A549 (cell line): Measurements from ENCODE around the gene KRTAP17-1. TPM values are rescaled to one million over a fixed set of nuclear protein-coding genes. Genes with fewer than 3 reads are reported as not detected.
"Not testable (repeated sequence)": the region's sequence is repeated elsewhere in the genome, so short reads cannot be mapped to it uniquely, and the experiment has no call there.

Experiments
- ATAC-seq, 2 experiments: fragments of 200-7000 bp in 1 of 2; fragments of >200 bp in 1 of 2; cut with Nextera tagmentation in 1 of 2; cut with Tn5 transposase in 1 of 2; 3 replicates each; pipeline versions ENCODE4 v1.8.0 to v1.9.1; 2018 to 2020; ENCODE audit warnings: mild to moderate bottlenecking in 1 of 2, moderate library complexity in 1 of 2
- CTCF ChIA-PET: fragments of 300-600 bp; sonication (Branson Sonifier 250); formaldehyde crosslinking; extraction: SDS; loops from one replicate; lab custom pipeline; 2021; ENCODE audit warnings: antibody characterized with exemption, inconsistent platforms; lab: Yijun Ruan, JAX
- POLR2A ChIA-PET: fragments of 350-600 bp; formaldehyde crosslinking; extraction: SDS; loops from one replicate; lab custom pipeline; 2021; ENCODE audit warnings: antibody characterized with exemption, inconsistent platforms; lab: Yijun Ruan, JAX
- DNase-seq, 2 experiments: peaks; one replicate each; pipeline versions ENCODE4 v3.0.0 to v3.0.0-alpha.2; 2011 to 2016; ENCODE audit warnings: low read depth in 1 of 2, low spot score in 1 of 2
- FAIRE-seq: peaks from 2 replicates; lab custom pipeline; 2011; peaks lifted over from hg19 to GRCh38; lab: Jason Lieb, UNC
- H3K27ac ChIP-seq, 2 experiments: fragments of >200 bp; sonication (Bioruptor Twin); formaldehyde crosslinking; 3 replicates each; pipeline ENCODE4 v1.5.1; 2016 to 2017
- H3K4me1 ChIP-seq: fragments of >200 bp; sonication (Bioruptor Twin); formaldehyde crosslinking; 3 replicates; pipeline ENCODE4 v1.6.1; 2016
- H3K4me2 ChIP-seq: fragments of >200 bp; sonication (Bioruptor Twin); formaldehyde crosslinking; 3 replicates; pipeline ENCODE4 v1.6.1; 2016
- H3K4me3 ChIP-seq: fragments of >200 bp; sonication (Bioruptor Twin); formaldehyde crosslinking; 3 replicates; pipeline ENCODE4 v1.5.1; 2016
- H3K9me3 ChIP-seq: fragments of >200 bp; sonication (Bioruptor Twin); formaldehyde crosslinking; 3 replicates; pipeline ENCODE4 v1.6.1; 2016
- BHLHE40 ChIP-seq: IDR thresholded peaks from 2 replicates; pipeline ENCODE4 v1.6.1; 2012; ENCODE audit warnings: low read depth, low read length, inconsistent platforms
- CBX8 ChIP-seq: fragments of 200-600 bp; sonication (generic); IDR thresholded peaks from 2 replicates; pipeline ENCODE4 v1.6.1; 2016
- CEBPB ChIP-seq, 2 experiments: fragments of >200 bp in 1 of 2; sonication (Bioruptor Twin) in 1 of 2; formaldehyde crosslinking in 1 of 2; IDR thresholded peaks; 2 replicates each; pipeline ENCODE4 v1.6.1; 2012 to 2016
- CHD4 ChIP-seq: fragments of 200-600 bp; sonication (generic); IDR thresholded peaks from 2 replicates; pipeline ENCODE4 v1.6.1; 2016; ENCODE audit warnings: antibody characterized with exemption, mild to moderate bottlenecking, borderline replicate concordance
- CTCF ChIP-seq: fragments of >200 bp; sonication (Bioruptor Twin); formaldehyde crosslinking; IDR thresholded peaks from 3 replicates; pipeline ENCODE4 v1.5.1; 2016
- EHF ChIP-seq: fragments of 250-450 bp; sonication (Bioruptor Pico); IDR thresholded peaks from 2 replicates; pipeline ENCODE4 v1.5.0; 2020; ENCODE audit warnings: mild to moderate bottlenecking
- EHMT2 ChIP-seq: fragments of 200-600 bp; sonication (generic); IDR thresholded peaks from 2 replicates; pipeline ENCODE4 v1.6.1; 2016; ENCODE audit warnings: antibody characterized with exemption, low read depth, mild to moderate bottlenecking, moderate library complexity
- EP300 ChIP-seq, 2 experiments: fragments of >200 bp; sonication (Bioruptor Twin); formaldehyde crosslinking; IDR thresholded peaks; 2 replicates in 1 of 2; 3 replicates in 1 of 2; pipeline ENCODE4 v1.6.1; 2016 to 2017
- ESRRA ChIP-seq: fragments of 150-350 bp; IDR thresholded peaks from 2 replicates; pipeline ENCODE4 v1.6.1; 2014; ENCODE audit warnings: mild to moderate bottlenecking, low read length, borderline replicate concordance
- FOSL2 ChIP-seq, 2 experiments: fragments of 450-650 bp in 1 of 2; fragments of >200 bp in 1 of 2; sonication (Bioruptor Twin) in 1 of 2; formaldehyde crosslinking; IDR thresholded peaks; 2 replicates each; pipeline versions ENCODE4 v1.5.0 to v1.6.1; 2016 to 2020; ENCODE audit warnings: mild to moderate bottlenecking in 1 of 2, moderate library complexity in 1 of 2
- FOXS1 ChIP-seq: fragments of 250-450 bp; sonication (Bioruptor Pico); IDR thresholded peaks from 2 replicates; pipeline ENCODE4 v1.5.0; 2020; ENCODE audit warnings: mild to moderate bottlenecking, moderate library complexity
- GATA3 ChIP-seq: IDR thresholded peaks from 2 replicates; pipeline ENCODE4 v1.6.1; 2012; ENCODE audit warnings: borderline replicate concordance
- HEYL ChIP-seq: fragments of 250-450 bp; sonication (Bioruptor Pico); IDR thresholded peaks from 2 replicates; pipeline ENCODE4 v1.8.0; 2021; ENCODE audit warnings: mild to moderate bottlenecking, moderate library complexity
- HMGXB4 ChIP-seq: fragments of 250-450 bp; sonication (Bioruptor Pico); IDR thresholded peaks from 2 replicates; pipeline ENCODE4 v1.5.0; 2021; ENCODE audit warnings: mild to moderate bottlenecking, moderate library complexity, borderline replicate concordance
- HOXB13 ChIP-seq: fragments of 250-450 bp; sonication (Bioruptor Pico); IDR thresholded peaks from 2 replicates; pipeline ENCODE4 v1.5.0; 2020; ENCODE audit warnings: low read depth, mild to moderate bottlenecking, moderate library complexity
- HOXB5 ChIP-seq: fragments of 250-450 bp; sonication (Bioruptor Pico); IDR thresholded peaks from 2 replicates; pipeline ENCODE4 v1.5.0; 2020; ENCODE audit warnings: mild to moderate bottlenecking, moderate library complexity
- JUN ChIP-seq, 2 experiments: fragments of >200 bp; sonication (Bioruptor Twin); formaldehyde crosslinking; IDR thresholded peaks; 2 replicates in 1 of 2; 3 replicates in 1 of 2; pipeline ENCODE4 v1.6.1; 2016 to 2017
- KDM1A ChIP-seq: fragments of 200-600 bp; sonication (generic); IDR thresholded peaks from 2 replicates; pipeline ENCODE4 v1.6.1; 2016; ENCODE audit warnings: low read depth, mild to moderate bottlenecking
- MAFK ChIP-seq: fragments of 450-650 bp; IDR thresholded peaks from 2 replicates; pipeline ENCODE4 v1.6.1; 2014; ENCODE audit not compliant: partially characterized antibody
- MAX ChIP-seq: IDR thresholded peaks from 2 replicates; pipeline ENCODE4 v1.6.1; 2012
- MYC ChIP-seq: IDR thresholded peaks from 2 replicates; pipeline ENCODE4 v1.6.1; 2012; ENCODE audit warnings: mild to moderate bottlenecking, inconsistent platforms, low read length, improper control_type of control experiment, borderline replicate concordance
- POLR2AphosphoS2 ChIP-seq: conservative IDR thresholded peaks from 2 replicates; pipeline ENCODE4 v1.6.1; 2012; ENCODE audit warnings: low read length, improper control_type of control experiment, inconsistent platforms
- RAD21 ChIP-seq, 2 experiments: fragments of >200 bp in 1 of 2; sonication (Bioruptor Twin) in 1 of 2; formaldehyde crosslinking in 1 of 2; IDR thresholded peaks in 1 of 2; conservative IDR thresholded peaks in 1 of 2; 2 replicates in 1 of 2; 3 replicates in 1 of 2; pipeline ENCODE4 v1.6.1; 2012 to 2018; ENCODE audit warnings: inconsistent platforms in 1 of 2
- RCOR1 ChIP-seq: fragments of 150-350 bp; IDR thresholded peaks from 2 replicates; pipeline ENCODE4 v1.6.1; 2014; ENCODE audit warnings: antibody characterized with exemption, low read length, low read depth
- RNF2 ChIP-seq: fragments of 200-600 bp; sonication (generic); IDR thresholded peaks from 2 replicates; pipeline ENCODE4 v1.6.1; 2016; ENCODE audit warnings: low read depth, mild to moderate bottlenecking, antibody characterized with exemption, moderate library complexity, borderline replicate concordance
- SMC3 ChIP-seq: fragments of >200 bp; sonication (Bioruptor Twin); formaldehyde crosslinking; IDR thresholded peaks from 3 replicates; pipeline ENCODE4 v1.6.1; 2018; ENCODE audit warnings: inconsistent platforms
- TFCP2L1 ChIP-seq: fragments of 250-450 bp; sonication (Bioruptor Pico); IDR thresholded peaks from 2 replicates; pipeline ENCODE4 v1.5.0; 2021; ENCODE audit warnings: mild to moderate bottlenecking
- USF2 ChIP-seq: fragments of 450-650 bp; IDR thresholded peaks from 2 replicates; pipeline ENCODE4 v1.6.1; 2014; ENCODE audit warnings: antibody characterized with exemption
- ZNF302 ChIP-seq: fragments of 250-450 bp; sonication (Bioruptor Pico); IDR thresholded peaks from 2 replicates; pipeline ENCODE4 v1.9.0; 2021; ENCODE audit warnings: inconsistent platforms, mild to moderate bottlenecking, moderate library complexity
- ZSCAN20 ChIP-seq: fragments of 250-450 bp; sonication (Bioruptor Pico); IDR thresholded peaks from 2 replicates; pipeline ENCODE4 v1.8.0; 2022; ENCODE audit warnings: mild to moderate bottlenecking, moderate library complexity
- WGBS: methylation state at CpG from one replicate; pipeline ENCODE4 v1.1.6; 2017; ENCODE audit errors: missing lambda C conversion rate; 5-methylcytosine and 5-hydroxymethylcytosine counted together
- polyA plus RNA-seq, 4 experiments: library from polyadenylated mRNA; depleted of rRNA in 3 of 4; stranded (reverse); fragments of >200 nt; fragmentation: RNase III in 1 of 4; extraction: RNeasy Plus Mini Kit Qiagen cat#74134 plus additional on column Dnase treatment in 1 of 4; gene quantifications; 2 replicates in 3 of 4; 3 replicates in 1 of 4; pipeline ENCODE4 v1.2.3, GENCODE V29; 2011 to 2017

Gene KRTAP17-1
- polyA plus RNA-seq, 2 of the 4 experiments (the other 2 are of a cell fraction) = not detected

GRCh38 chr17:41271858-41272257 lies 43.7 kb downstream of the KRTAP17-1 start:
- FAIRE-seq (peak; percentile 49), DNase-seq (no peak), ATAC-seq (no peak)
- TF ChIP-seq ESRRA (no peak), MAX (no peak), HEYL (CRISPR knock-in tag) (no peak), BHLHE40 (no peak), FOSL2 (IDR thresholded peaks at IDR 0.05) (no peak), FOSL2 (CRISPR knock-in tag; IDR thresholded peaks at IDR 0.05) (no peak), USF2 (no peak), EHMT2 (no peak), RNF2 (no peak), CEBPB (IDR thresholded peaks at IDR 0.05) (no peak), EHF (CRISPR knock-in tag) (no peak), GATA3 (no peak), FOXS1 (CRISPR knock-in tag) (no peak), SMC3 (no peak), HOXB13 (CRISPR knock-in tag) (no peak), HOXB5 (CRISPR knock-in tag) (no peak), ZNF302 (no peak), EP300 (IDR thresholded peaks at IDR 0.05) (no peak), HMGXB4 (CRISPR knock-in tag) (no peak)
- H3K27ac ChIP-seq = no peak overlapping the region
- H3K4me1 ChIP-seq = no peaks in the 10 kb centered on the region
- POLR2A ChIA-PET = no interaction called here
- WGBS = 8% methylated on average over 1 of the region's 1 CpG
- no peaks in the 10 kb centered on the region for H3K9me3 ChIP-seq
- CTCF ChIA-PET = interaction anchor here (0.8 kb wide), 1 partner anchor 277 kb away, joined by 3 read pairs; no protein-coding TSS in a partner anchor
- no peak overlapping the region for H3K4me3 ChIP-seq
- no peak overlapping the region for H3K4me2 ChIP-seq

GRCh38 chr17:41271323-41271722 lies 44.2 kb downstream of the KRTAP17-1 start:
- H3K9me3 ChIP-seq, FAIRE-seq, H3K4me1 ChIP-seq, H3K27ac ChIP-seq, DNase-seq, ATAC-seq, H3K4me3 ChIP-seq, H3K4me2 ChIP-seq, POLR2A ChIA-PET: not testable (repeated sequence)
- CTCF ChIA-PET = interaction anchor here (0.8 kb wide), 1 partner anchor 277 kb away, joined by 3 read pairs; no protein-coding TSS in a partner anchor
- WGBS = 0% methylated on average over 1 of the region's 1 CpG

GRCh38 chr17:41267711-41268110 lies 47.8 kb downstream of the KRTAP17-1 start:
- CTCF ChIA-PET = no interaction called here
- no peaks in the 10 kb centered on the region for H3K9me3 ChIP-seq
- DNase-seq (no peak), ATAC-seq (no peak), FAIRE-seq (no peak)
- H3K4me3 ChIP-seq = no peak overlapping the region
- POLR2A ChIA-PET = no interaction called here
- no peak overlapping the region for H3K4me2 ChIP-seq
- H3K27ac ChIP-seq = no peak overlapping the region
- H3K4me1 ChIP-seq = no peaks in the 10 kb centered on the region
- 61% methylated on average over 3 of the region's 3 CpGs for WGBS
- TF ChIP-seq HOXB13 (CRISPR knock-in tag) = no peak
- TF ChIP-seq HOXB5 (CRISPR knock-in tag) = no peak
- TF ChIP-seq BHLHE40 = no peak
- TF ChIP-seq RAD21 (conservative IDR thresholded peaks at IDR 0.05 in 1 of 2, IDR thresholded peaks at IDR 0.05 in 1 of 2) = no peak
- no peak for TF ChIP-seq CHD4
- no peak for TF ChIP-seq GATA3
- TF ChIP-seq KDM1A = no peak
- TF ChIP-seq CTCF = no peak
- no peak for TF ChIP-seq MAFK
- TF ChIP-seq JUN (IDR thresholded peaks at IDR 0.05) = no peak
- no peak for TF ChIP-seq POLR2AphosphoS2
- no peak for TF ChIP-seq MYC
- no peak for TF ChIP-seq CBX8
- no peak for TF ChIP-seq ZSCAN20 (CRISPR knock-in tag)
- TF ChIP-seq TFCP2L1 (CRISPR knock-in tag) = no peak
- no peak for TF ChIP-seq RCOR1
